Motor neuron (in vitro differentiated cells): ENCODE data around the gene INCENP. TPM values are rescaled to one million over a fixed set of nuclear protein-coding genes. Genes with fewer than 3 reads are reported as not detected.
"Not testable (repeated sequence)": the region's sequence is repeated elsewhere in the genome, so short reads cannot be mapped to it uniquely, and the experiment has no call there.

ENCODE experiments used
- ATAC-seq, 8 experiments: fragments of 200-7000 bp; cut with Tn5 transposase; replicated peaks in 6 of 8; 2 replicates each; pipeline ENCODE4 v1.8.0; 2021; ENCODE audit warnings: mild to moderate bottlenecking in 8 of 8, moderate library complexity in 8 of 8
- H3K27ac ChIP-seq, 2 donors: fragments of 250-450 bp; sonication (Bioruptor Pico); 2 replicates each; pipeline ENCODE4 v1.9.0; 2021; ENCODE audit warnings: antibody characterized with exemption in 2 of 2, mild to moderate bottlenecking in 2 of 2, moderate library complexity in 1 of 2
- H3K4me1 ChIP-seq, 2 donors: fragments of 250-450 bp; sonication (Bioruptor Pico); replicated peaks in 1 of 2; 2 replicates each; pipeline ENCODE4 v1.6.1; 2021; ENCODE audit warnings: antibody characterized with exemption in 2 of 2, mild to moderate bottlenecking in 2 of 2, moderate library complexity in 1 of 2
- H3K4me3 ChIP-seq, 5 donors: fragments of 250-450 bp; sonication (Bioruptor Pico); 2 replicates each; pipeline ENCODE4 v1.9.0; 2021; ENCODE audit warnings: antibody characterized with exemption in 5 of 5, mild to moderate bottlenecking in 5 of 5, moderate library complexity in 4 of 5
- WGBS, 10 experiments: fragments of 450-650 bp; shearing (Covaris generic); methylation state at CpG; one replicate each; pipeline ENCODE4 v1.0.0; 2022; 5-methylcytosine and 5-hydroxymethylcytosine counted together
- in situ Hi-C, 9 experiments: fragments of 400-800 bp; cut with MboI; loops; one replicate each; pipeline ENCODE4 v1.15.0; 2021; ENCODE audit warnings: low sequenced_read_pairs in 9 of 9, low pct_unique_long_range_greater_than_20kb in 2 of 9; ENCODE audit not compliant: unreplicated experiment in 9 of 9
- total RNA-seq, 8 experiments: library from RNA; unstranded; fragments of 300-600 nt; gene quantifications; 2 replicates each; pipeline versions ENCODE4 v1.2.3 to v1.2.4, GENCODE V29; 2022

INCENP gene
- total RNA-seq, 8 experiments from 2014 or later, result 5.2 to 47.9 (median 7.3) TPM

GRCh38 chr11:62169448-62169847 lies 45.6 kb downstream of the INCENP start:
- WGBS, 10 experiments, result 31 to 100% (median 60%) methylated on average over 1 to 5 of the region's 10 CpGs; no CpG with 5 or more reads in 3 of the 10 experiments
- ATAC-seq, result no peak
- Histone ChIP-seq H3K27ac (no peak overlapping the region), H3K4me1 (peaks cover 4 to 15% of the 10 kb centered on the region in 2 donors), H3K4me3 (no peak overlapping the region)
- in situ Hi-C loops, result loop anchor here in 1 of 9 experiments (25.0 kb wide), 1 partner anchor 143 kb away; no protein-coding TSS in a partner anchor

DNA sequence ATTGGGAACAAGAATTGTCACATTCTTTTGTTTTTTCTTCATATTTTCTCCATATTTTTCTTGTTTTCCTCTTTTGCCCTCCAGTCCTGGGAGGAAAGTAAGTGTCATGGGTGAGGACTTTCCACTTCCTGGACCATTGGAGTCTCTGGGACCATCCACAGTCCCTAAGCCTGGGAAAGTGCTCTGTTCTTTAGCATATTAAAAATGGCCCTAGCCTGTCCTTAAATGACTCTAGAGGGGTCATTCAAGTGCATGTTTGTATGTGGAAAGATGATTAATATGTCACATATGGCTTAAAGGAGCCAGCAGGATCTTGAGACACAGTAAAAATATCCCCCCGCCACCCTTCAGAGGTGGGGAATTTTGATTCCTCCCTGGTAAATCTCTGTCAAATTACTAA lies 46.1 kb downstream of the INCENP start:
- H3K27ac ChIP-seq, result no peak overlapping the region
- peaks cover 4 to 15% of the 10 kb centered on the region in 2 donors for H3K4me1 ChIP-seq
- 17 to 100% methylated on average over 1 of the region's 1 CpG; no CpG with 5 or more reads in 8 of the 10 experiments for WGBS, 10 experiments
- ATAC-seq, result no peak
- H3K4me3 ChIP-seq, result no peak overlapping the region
- in situ Hi-C loops, result loop anchor here in 1 of 9 experiments (25.0 kb wide), 1 partner anchor 142 kb away; no protein-coding TSS in a partner anchor

DNA sequence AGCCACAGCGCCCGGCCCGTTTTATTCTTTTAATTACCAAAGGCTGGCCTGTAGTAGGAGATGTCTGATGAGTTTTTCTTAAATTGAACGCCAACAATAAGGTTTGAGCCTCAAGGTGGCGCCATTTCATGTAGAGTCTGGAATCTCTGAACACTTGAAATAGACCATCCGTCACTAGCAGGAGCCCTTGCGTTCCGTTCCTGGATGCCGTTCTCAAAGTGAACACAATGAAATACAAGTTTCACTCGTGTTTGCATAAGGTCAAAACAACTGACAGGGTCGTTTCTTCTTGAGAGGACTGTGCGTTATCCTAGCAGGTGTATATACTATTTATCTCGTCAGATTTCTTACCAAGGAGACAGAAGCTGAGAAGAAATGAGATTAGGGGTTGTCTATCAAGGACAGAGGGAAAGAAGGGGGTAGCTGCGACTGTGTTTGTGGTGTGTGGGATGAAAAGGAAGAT lies 47.5 kb downstream of the INCENP start:
- H3K4me1 ChIP-seq, result peaks cover 4 to 15% of the 10 kb centered on the region in 2 donors

GRCh38 chr11:62172294-62172693 lies 48.5 kb downstream of the INCENP start:
- in situ Hi-C loops, result loop anchor here in 1 of 9 experiments (25.0 kb wide), 1 partner anchor 140 kb away; no protein-coding TSS in a partner anchor
- ATAC-seq, result peak in 2 of 8 experiments; percentile 43 to 52
- peaks cover 4 to 15% of the 10 kb centered on the region in 2 donors for H3K4me1 ChIP-seq
- H3K4me3 ChIP-seq, result no peak overlapping the region
- 40 to 100% (median 57%) methylated on average over 2 to 7 of the region's 7 CpGs for WGBS, 10 experiments
- no peak overlapping the region for H3K27ac ChIP-seq

More for the DNA sequence above, 47.5 kb downstream of the INCENP start:
- peak; percentile 67 to 99 (median 80) for ATAC-seq
- no peak overlapping the region for H3K27ac ChIP-seq
- WGBS, 10 experiments, result 0 to 59% (median 12%) methylated on average over 3 to 13 of the region's 14 CpGs; no CpG with 5 or more reads in 1 of the 10 experiments
- H3K4me3 ChIP-seq, result no peak overlapping the region
- in situ Hi-C loops, result loop anchor here in 1 of 9 experiments (25.0 kb wide), 1 partner anchor 141 kb away; no protein-coding TSS in a partner anchor

GRCh38 chr11:62176766-62177165 lies 53.0 kb downstream of the INCENP start:
- Histone ChIP-seq H3K27ac (no peak overlapping the region), H3K4me1 (peaks cover 4 to 10% of the 10 kb centered on the region in 2 donors), H3K4me3 (no peak overlapping the region)
- in situ Hi-C loops, result no loop called here
- WGBS, 10 experiments, result 8 to 98% (median 52%) methylated on average over 1 to 3 of the region's 3 CpGs; no CpG with 5 or more reads in 5 of the 10 experiments
- ATAC-seq, result peak in 1 of 8 experiments; percentile 12

DNA sequence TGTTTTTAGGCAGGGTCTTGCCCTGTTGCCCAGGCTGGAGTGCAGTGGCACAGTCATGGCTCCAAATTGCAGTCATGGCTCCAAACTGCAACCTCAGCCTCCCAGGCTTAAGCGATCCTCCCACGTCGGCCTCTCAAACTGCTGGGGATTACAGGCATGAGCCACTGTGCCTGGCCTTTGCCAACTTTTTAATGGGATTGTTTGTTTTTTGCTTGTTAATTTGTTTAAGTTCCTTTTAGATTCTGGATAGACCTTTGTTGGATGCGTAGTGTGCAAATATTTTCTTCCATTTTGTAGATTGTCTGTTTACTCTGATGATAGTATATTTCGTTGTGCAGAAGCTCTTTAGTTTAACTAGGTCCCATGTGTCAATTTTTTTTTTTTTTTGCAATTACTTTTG lies 56.2 kb downstream of the INCENP start:
- no peak for ATAC-seq
- no peaks in the 10 kb centered on the region for H3K4me1 ChIP-seq
- 0 to 100% (median 72%) methylated on average over 1 to 5 of the region's 5 CpGs for WGBS, 10 experiments
- in situ Hi-C loops, result no loop called here
- no peak overlapping the region for H3K4me3 ChIP-seq
- H3K27ac ChIP-seq, result no peak overlapping the region

DNA sequence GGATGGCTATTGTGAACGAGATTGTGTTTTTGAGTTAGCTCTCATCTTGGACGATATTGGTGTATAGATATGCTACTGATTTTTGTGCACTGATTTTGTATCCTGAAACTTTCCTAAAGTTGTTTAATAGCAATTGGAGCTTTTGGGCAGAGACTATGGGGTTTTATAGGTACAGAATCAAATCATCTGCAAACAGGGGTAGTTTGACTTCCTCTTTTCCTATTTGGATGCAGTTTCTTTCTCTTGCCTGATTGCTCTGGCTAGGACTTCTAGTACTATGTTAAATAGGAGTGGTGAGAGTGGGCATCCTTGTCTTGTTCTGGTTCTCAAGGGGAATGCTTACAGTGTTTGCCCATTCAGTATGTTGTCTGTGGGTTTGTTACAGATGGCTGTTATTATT lies 57.3 kb downstream of the INCENP start:
- WGBS, 10 experiments, result 0 to 94% (median 84%) methylated on average over 1 to 2 of the region's 2 CpGs; no CpG with 5 or more reads in 4 of the 10 experiments
- in situ Hi-C loops, result no loop called here
- no peak overlapping the region for H3K4me3 ChIP-seq
- no peaks in the 10 kb centered on the region for H3K4me1 ChIP-seq
- no peak for ATAC-seq
- no peak overlapping the region for H3K27ac ChIP-seq

DNA sequence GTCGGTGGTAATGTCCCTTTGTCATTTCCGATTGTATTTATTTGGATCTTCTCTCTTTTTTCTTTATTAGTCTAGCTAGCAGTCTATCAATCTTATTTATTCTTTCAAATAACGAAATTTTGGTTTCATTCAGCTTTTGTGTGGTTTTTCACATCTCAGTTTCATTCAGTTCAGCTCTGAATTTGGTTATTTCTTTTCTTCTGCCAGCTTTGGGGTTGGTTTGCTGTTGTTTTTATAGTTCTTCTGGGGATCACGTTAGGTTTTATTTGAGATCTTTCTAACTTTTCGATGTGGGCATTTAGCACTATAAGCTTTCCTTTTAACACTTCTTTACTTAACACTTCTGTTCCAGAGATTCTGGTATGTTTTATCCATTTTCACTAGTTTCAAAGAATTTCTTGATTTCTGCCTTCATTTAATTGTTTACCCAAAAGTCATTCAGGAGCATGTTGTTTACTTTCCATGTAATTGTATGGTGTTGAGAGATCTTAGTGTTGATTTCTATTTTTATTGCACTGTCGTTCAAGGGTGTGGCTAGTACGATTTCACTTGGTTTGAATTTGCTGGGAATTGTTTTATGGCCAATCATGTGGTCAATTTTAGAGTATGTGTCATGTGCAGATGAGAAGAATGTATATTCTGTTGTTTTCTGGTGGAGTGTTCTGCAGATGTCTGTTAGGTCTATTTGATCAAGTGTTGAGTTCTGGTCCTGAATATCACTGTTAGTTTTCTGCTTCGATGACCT lies 58.5 kb downstream of the INCENP start:
- Histone ChIP-seq H3K4me1 (no peaks in the 10 kb centered on the region), H3K4me3 (no peak overlapping the region), H3K27ac (no peak overlapping the region)
- peak in 3 of 8 experiments; percentile 37 to 72 (median 66) for ATAC-seq
- 13 to 76% (median 64%) methylated on average over 4 to 8 of the region's 8 CpGs for WGBS, 10 experiments
- in situ Hi-C loops, result no loop called here

GRCh38 chr11:62186195-62186594 lies 62.4 kb downstream of the INCENP start:
- no peak for ATAC-seq
- H3K4me3 ChIP-seq, result no peak overlapping the region
- H3K27ac ChIP-seq, result no peak overlapping the region
- H3K4me1 ChIP-seq, result no peaks in the 10 kb centered on the region
- in situ Hi-C loops, result no loop called here
- WGBS, 10 experiments, result 8 to 76% methylated on average over 2 of the region's 2 CpGs; no CpG with 5 or more reads in 8 of the 10 experiments

- no peak for ATAC-seq
- H3K4me1 ChIP-seq, result no peaks in the 10 kb centered on the region
- no peak within 1 kb of the TSS for H3K27ac ChIP-seq
- no peak within 1 kb of the TSS for H3K4me3 ChIP-seq
- in situ Hi-C loops, result no loop called here
- 0 to 87% (median 68%) methylated on average over 1 to 4 of the region's 9 CpGs; no CpG with 5 or more reads in 6 of the 10 experiments for WGBS, 10 experiments
Measured at GRCh38 chr11:62190011-62190410, 66.2 kb downstream of the INCENP start, which contains the start of gene SCGB1D1. SCGB1D1 (plus strand) TSS chr11:62190216; CDS start chr11:62190285, 69 bp downstream.

- ATAC-seq, result peak in 3 of 8 experiments; percentile 18 to 45 (median 19)
- in situ Hi-C loops, result no loop called here
- 0 to 100% (median 81%) methylated on average over 1 to 3 of the region's 4 CpGs; no CpG with 5 or more reads in 5 of the 10 experiments for WGBS, 10 experiments
- H3K27ac ChIP-seq, result no peak overlapping the region
- no peak overlapping the region for H3K4me3 ChIP-seq
- H3K4me1 ChIP-seq, result no peaks in the 10 kb centered on the region
Measured at GRCh38 chr11:62193952-62194351, 70.1 kb downstream of the INCENP start.

- WGBS, 10 experiments, result 33% methylated on average over 1 of the region's 9 CpGs; no CpG with 5 or more reads in 9 of the 10 experiments
- H3K4me3 ChIP-seq, H3K4me1 ChIP-seq, ATAC-seq, in situ Hi-C loops, H3K27ac ChIP-seq: not testable (repeated sequence)
Measured at GRCh38 chr11:62195010-62195409, 71.2 kb downstream of the INCENP start.

GRCh38 chr11:62195945-62196344 lies 72.1 kb downstream of the INCENP start:
- Histone ChIP-seq H3K4me3 (no peak overlapping the region), H3K4me1 (no peaks in the 10 kb centered on the region), H3K27ac (no peak overlapping the region)
- WGBS, 10 experiments, result 10 to 100% (median 87%) methylated on average over 2 to 5 of the region's 7 CpGs; no CpG with 5 or more reads in 2 of the 10 experiments
- in situ Hi-C loops, result no loop called here
- peak in 1 of 8 experiments; percentile 54 for ATAC-seq
